ENCODE results near the gene ZNF787.
A peak's percentile ranks its signal among the peaks of the same experiment; 100 is the strongest.

Gene ZNF787

GRCh38 chr19:56145698-56146097 lies 24.6 kb upstream of the ZNF787 start:
- no peak for TF ChIP-seq CTCF (IDR thresholded peaks at IDR 0.05; ENCODE audit: extremely low read depth, insufficient read depth, missing control alignments)
- DNase-seq (ENCODE audit: low spot score): no peak
- in situ Hi-C loops (cut with MboI; ENCODE audit: low pct_unique_long_range_greater_than_20kb, low sequenced_read_pairs, unreplicated experiment): no loop called here

GRCh38 chr19:56144831-56145230 lies 23.7 kb upstream of the ZNF787 start:
- no peak for DNase-seq (ENCODE audit: low spot score)
- in situ Hi-C loops (cut with MboI; ENCODE audit: low pct_unique_long_range_greater_than_20kb, low sequenced_read_pairs, unreplicated experiment): no loop called here
- TF ChIP-seq CTCF (IDR thresholded peaks at IDR 0.05; ENCODE audit: extremely low read depth, insufficient read depth, missing control alignments): no peak

GRCh38 chr19:56144376-56144775 lies 23.3 kb upstream of the ZNF787 start:
- in situ Hi-C loops (cut with MboI; ENCODE audit: low pct_unique_long_range_greater_than_20kb, low sequenced_read_pairs, unreplicated experiment): no loop called here
- TF ChIP-seq CTCF (IDR thresholded peaks at IDR 0.05; ENCODE audit: extremely low read depth, insufficient read depth, missing control alignments): no peak
- DNase-seq (ENCODE audit: low spot score): no peak

- TF ChIP-seq CTCF (IDR thresholded peaks at IDR 0.05; ENCODE audit: extremely low read depth, insufficient read depth, missing control alignments): no peak
- in situ Hi-C loops (cut with MboI; ENCODE audit: low pct_unique_long_range_greater_than_20kb, low sequenced_read_pairs, unreplicated experiment): no loop called here
- DNase-seq (ENCODE audit: low spot score): no peak
Measured at GRCh38 chr19:56142897-56143434, 21.9 kb upstream of the ZNF787 start.

- in situ Hi-C loops (cut with MboI; ENCODE audit: low pct_unique_long_range_greater_than_20kb, low sequenced_read_pairs, unreplicated experiment): no loop called here
- TF ChIP-seq CTCF (IDR thresholded peaks at IDR 0.05; ENCODE audit: extremely low read depth, insufficient read depth, missing control alignments): no peak
- DNase-seq (ENCODE audit: low spot score): no peak
Measured at GRCh38 chr19:56142087-56142787, 21.1 kb upstream of the ZNF787 start.

GRCh38 chr19:56141417-56141993 lies 20.4 kb upstream of the ZNF787 start:
- in situ Hi-C loops (cut with MboI; ENCODE audit: low pct_unique_long_range_greater_than_20kb, low sequenced_read_pairs, unreplicated experiment): no loop called here
- DNase-seq (ENCODE audit: low spot score): peak; percentile 59
- no peak for TF ChIP-seq CTCF (IDR thresholded peaks at IDR 0.05; ENCODE audit: extremely low read depth, insufficient read depth, missing control alignments)
